Peyer's patch (tissue), 4 donors: Measurements from ENCODE around the gene ZSCAN25.

Source experiments
- CTCF ChIP-seq, 6 experiments: fragments of 450-650 bp in 4 of 6; fragments of 200-600 bp in 2 of 6; sonication (generic) in 1 of 6; IDR thresholded peaks; one replicate each; pipeline ENCODE4 v1.5.1; 2017 to 2019; ENCODE audit warnings: antibody characterized with exemption in 6 of 6, mild to moderate bottlenecking in 3 of 6, moderate library complexity in 1 of 6
- POLR2A ChIP-seq, 2 donors: fragments of 450-650 bp; IDR thresholded peaks; one replicate each; pipeline ENCODE4 v1.5.1; 2017; ENCODE audit warnings: antibody characterized with exemption in 2 of 2, mild to moderate bottlenecking in 2 of 2, moderate library complexity in 2 of 2

GRCh38 chr7:99667179-99667578 is 50.4 kb downstream of the ZSCAN25 start:
- TF ChIP-seq CTCF (IDR thresholded peaks at IDR 0.05) (no peak), POLR2A (IDR thresholded peaks at IDR 0.05) (no peak)
